T-helper 17 cell (primary cell): ENCODE measurements around the gene GRM4. TPM values are rescaled to one million over a fixed set of nuclear protein-coding genes. Genes with fewer than 3 reads are reported as not detected.

Experiments used
- ATAC-seq: fragments of 150-1000 bp; cut with Tn5 transposase; 2 replicates; pipeline ENCODE4 v1.10.0; 2021; ENCODE audit warnings: mild to moderate bottlenecking, moderate library complexity
- DNase-seq, 3 donors: peaks; one replicate each; pipeline versions ENCODE4 v3.0.0 to v3.0.0-alpha.2; 2020 to 2021
- H3K9me3 ChIP-seq: one replicate; pipeline ENCODE4 v1.7.0; 2013; ENCODE audit warnings: low read length, mild to moderate bottlenecking; ENCODE audit not compliant: control insufficient read depth, poor library complexity, severe bottlenecking
- H3K27ac Mint-ChIP-seq: one replicate; pipeline ENCODE4 v1.8.0; 2022; ENCODE audit warnings: mild to moderate bottlenecking, moderate library complexity, mixed read lengths
- H3K27me3 Mint-ChIP-seq: one replicate; pipeline ENCODE4 v1.8.0; 2022; ENCODE audit warnings: mixed read lengths
- H3K36me3 Mint-ChIP-seq: one replicate; pipeline ENCODE4 v1.8.0; 2022; ENCODE audit warnings: low read depth, mixed read lengths
- H3K4me1 Mint-ChIP-seq: one replicate; pipeline ENCODE4 v1.8.0; 2022; ENCODE audit warnings: mild to moderate bottlenecking, mixed read lengths
- H3K4me3 Mint-ChIP-seq: one replicate; pipeline ENCODE4 v1.8.0; 2022; ENCODE audit warnings: mild to moderate bottlenecking, moderate library complexity, mixed read lengths
- total RNA-seq, 4 donors: library from RNA in 2 of 4; stranded (reverse) in 2 of 4; gene quantifications; one replicate each; pipeline ENCODE4 v1.2.3 and lab custom pipeline; 2022 to 2026

GRM4 gene
- total RNA-seq, 2 donors from 2014 or later: not detected

DNA sequence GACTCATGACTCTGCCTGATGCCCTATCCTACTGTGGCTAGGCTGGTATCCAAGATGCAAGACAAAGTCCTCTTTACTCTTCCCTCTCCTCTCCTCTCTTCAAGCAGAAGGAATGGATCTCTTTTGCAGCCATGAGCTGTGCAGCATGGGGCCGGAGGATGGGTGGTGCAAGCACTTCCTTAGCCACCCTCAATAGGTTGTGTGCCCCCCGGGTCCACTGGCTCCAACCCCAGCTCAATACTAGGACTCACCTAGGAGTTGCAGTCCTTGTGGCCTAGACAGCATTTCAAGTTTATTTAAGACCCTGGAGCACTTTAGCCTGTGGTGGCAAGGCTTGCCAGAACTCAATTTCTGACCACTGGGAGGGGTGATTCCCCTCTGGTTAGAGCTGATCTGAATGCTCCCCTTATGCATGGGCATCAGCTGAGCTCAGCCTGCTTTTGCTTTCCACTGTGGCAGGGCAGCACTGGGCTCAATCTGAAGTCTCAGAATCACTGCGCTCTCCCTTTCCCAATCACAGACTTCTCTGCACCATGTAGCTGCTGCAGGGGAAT is 29.0 kb upstream of the GRM4 start:
- H3K9me3 ChIP-seq: no peaks in the 10 kb centered on the region
- ATAC-seq (no peak), DNase-seq (no peak)
- H3K27ac Mint-ChIP-seq: no peak overlapping the region
- H3K4me1 Mint-ChIP-seq: peaks cover 5% of the 10 kb centered on the region
- no peak overlapping the region for H3K4me3 Mint-ChIP-seq
- no peaks in the 10 kb centered on the region for H3K27me3 Mint-ChIP-seq
- no peaks in the 10 kb centered on the region for H3K36me3 Mint-ChIP-seq

DNA sequence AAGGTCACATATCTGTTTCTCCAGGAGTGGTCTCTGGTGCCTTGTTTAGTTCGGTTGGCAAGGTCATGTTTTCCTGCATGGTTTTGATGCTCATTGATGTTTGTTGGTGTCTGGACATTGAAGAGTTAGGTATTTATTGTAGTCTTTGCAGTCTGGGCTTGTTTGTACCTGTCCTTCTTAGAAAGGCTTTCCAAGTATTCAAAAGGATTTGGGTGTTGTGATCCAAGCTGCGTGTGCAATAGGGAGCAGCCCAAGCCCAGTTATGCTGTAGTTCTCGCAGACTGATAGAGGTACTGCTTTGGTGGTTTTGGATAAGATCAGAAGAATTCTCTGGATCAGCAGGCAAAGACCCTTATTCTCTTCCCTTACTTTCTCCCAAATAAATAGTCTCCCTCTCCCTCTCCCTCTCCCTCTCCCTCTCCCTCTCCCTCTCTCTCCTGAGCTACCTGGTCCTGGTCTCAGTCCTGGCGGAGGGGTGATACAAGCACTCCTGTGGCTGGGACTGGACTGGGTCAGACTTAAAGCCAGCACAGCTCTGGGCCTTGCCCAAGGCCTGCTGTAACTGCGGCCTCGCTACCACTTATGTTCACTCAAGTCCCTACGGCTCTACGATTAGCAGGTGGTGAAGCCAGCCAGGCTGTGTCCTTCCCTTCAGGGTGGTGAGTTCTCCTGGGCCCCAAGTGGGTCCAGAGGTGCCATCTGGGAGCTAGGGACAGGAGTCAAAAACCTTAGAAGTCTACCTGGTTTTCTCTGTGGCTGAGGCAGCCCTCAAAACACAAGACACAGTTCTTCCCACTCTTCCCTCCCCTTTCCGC is 27.3 kb upstream of the GRM4 start:
- H3K9me3 ChIP-seq: no peaks in the 10 kb centered on the region
- peak overlapping the region; percentile 62 for H3K27ac Mint-ChIP-seq
- no peak overlapping the region for H3K4me3 Mint-ChIP-seq
- H3K4me1 Mint-ChIP-seq: peaks cover 8% of the 10 kb centered on the region
- no peak for DNase-seq
- H3K36me3 Mint-ChIP-seq: no peaks in the 10 kb centered on the region
- no peak for ATAC-seq
- no peaks in the 10 kb centered on the region for H3K27me3 Mint-ChIP-seq

DNA sequence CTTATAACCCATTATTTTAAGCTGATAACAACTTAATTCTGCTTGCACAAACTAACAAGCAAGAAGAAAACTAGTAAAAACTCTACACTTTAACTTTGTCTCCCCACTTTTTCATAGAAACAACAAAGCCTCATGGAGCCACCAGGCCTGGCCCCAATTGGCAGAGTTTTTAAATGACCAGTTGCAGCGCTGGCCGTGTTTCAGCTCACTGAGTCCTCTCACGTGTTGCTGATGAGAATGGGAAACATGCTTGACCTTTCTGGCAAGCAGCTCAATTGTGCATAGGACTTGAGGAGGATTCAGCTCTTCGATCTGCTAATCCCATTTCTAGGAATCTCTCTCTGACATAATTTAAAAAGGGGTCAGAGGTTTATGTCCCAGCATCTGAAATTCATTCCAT is 24.5 kb upstream of the GRM4 start:
- peaks cover 8% of the 10 kb centered on the region for H3K4me1 Mint-ChIP-seq
- DNase-seq (no peak), ATAC-seq (no peak)
- H3K9me3 ChIP-seq: no peaks in the 10 kb centered on the region
- no peak overlapping the region for H3K4me3 Mint-ChIP-seq
- H3K36me3 Mint-ChIP-seq: no peaks in the 10 kb centered on the region
- no peak overlapping the region for H3K27ac Mint-ChIP-seq
- no peaks in the 10 kb centered on the region for H3K27me3 Mint-ChIP-seq

DNA sequence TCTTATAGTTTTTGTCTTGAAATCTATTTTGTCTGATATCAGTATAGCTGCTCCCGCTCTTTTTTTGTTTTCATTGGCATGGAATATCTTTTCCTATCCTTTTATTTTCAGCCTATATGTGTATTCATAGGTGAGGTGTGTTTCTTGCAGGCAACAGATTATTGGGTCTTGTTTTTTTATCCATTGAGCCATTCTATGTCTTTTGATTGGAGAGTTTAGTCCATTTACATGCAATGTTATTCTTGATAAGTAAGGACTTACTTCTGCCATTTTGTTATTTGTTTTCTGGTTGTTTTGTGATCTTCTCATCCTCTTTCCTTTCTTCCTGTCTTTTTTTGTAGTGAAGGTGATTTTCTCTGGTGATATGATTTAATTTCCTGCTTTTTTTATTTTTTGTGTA is 24.0 kb upstream of the GRM4 start:
- H3K9me3 ChIP-seq: no peaks in the 10 kb centered on the region
- no peak for ATAC-seq
- H3K27me3 Mint-ChIP-seq: no peaks in the 10 kb centered on the region
- no peak for DNase-seq
- H3K36me3 Mint-ChIP-seq: no peaks in the 10 kb centered on the region
- no peak overlapping the region for H3K27ac Mint-ChIP-seq
- H3K4me1 Mint-ChIP-seq: peaks cover 9% of the 10 kb centered on the region
- no peak overlapping the region for H3K4me3 Mint-ChIP-seq

DNA sequence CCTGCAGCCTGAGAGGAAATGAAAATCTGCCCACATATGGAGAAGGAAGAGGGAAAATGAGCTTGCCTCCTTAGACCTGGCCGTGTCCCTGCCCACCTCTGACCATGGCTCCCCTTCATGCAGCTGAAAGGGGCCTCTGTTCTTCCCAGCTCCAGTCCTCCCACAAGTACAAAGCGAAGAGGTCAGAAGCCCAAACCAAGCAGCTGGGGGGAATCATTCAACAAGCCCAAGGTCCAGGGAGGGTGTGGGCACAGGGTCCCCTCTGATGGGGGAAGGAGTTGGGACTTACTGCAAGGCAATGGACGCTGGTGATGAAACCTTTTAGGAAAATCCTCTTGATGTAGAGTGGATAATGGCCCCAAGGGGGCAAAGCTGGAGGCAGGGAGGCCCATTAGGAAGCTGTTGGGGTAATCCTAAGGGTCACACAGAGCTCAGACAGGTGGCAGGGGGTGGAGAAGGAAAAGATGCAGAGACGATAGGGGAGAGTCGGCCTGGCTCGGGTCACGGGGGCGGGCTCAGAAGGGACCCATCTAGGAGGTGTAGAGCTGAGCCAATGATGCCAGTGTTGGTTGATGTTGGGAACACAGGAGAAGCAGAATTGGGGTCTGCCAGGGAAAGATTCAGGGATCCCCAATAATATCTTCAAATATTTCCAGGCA is 16.1 kb upstream of the GRM4 start:
- H3K27me3 Mint-ChIP-seq: peaks cover 16% of the 10 kb centered on the region

DNA sequence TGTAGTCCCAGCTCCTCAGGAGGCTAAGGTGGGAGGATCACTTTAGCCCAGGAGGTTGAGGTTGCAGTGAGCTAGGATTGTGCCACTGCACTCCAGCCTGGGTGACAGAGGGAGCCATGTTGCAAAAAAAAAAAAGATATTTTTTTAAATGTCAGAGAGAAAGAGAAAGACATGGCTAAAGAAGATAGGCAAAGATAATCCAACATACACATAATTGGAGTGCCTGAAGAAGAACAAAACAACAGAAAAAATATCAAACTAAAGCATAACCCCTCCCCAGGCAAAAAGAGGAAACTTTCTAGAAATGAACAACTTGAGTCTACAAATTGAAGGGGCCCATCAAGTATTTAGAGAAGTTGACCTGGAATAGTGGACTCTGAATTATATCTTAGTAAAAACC is 14.0 kb upstream of the GRM4 start:
- DNase-seq: no peak
- no peaks in the 10 kb centered on the region for H3K9me3 ChIP-seq
- ATAC-seq: no peak
- no peak overlapping the region for H3K4me3 Mint-ChIP-seq
- H3K27me3 Mint-ChIP-seq: peaks cover 16% of the 10 kb centered on the region
- no peaks in the 10 kb centered on the region for H3K36me3 Mint-ChIP-seq
- peaks cover under 1% of the 10 kb centered on the region for H3K4me1 Mint-ChIP-seq
- H3K27ac Mint-ChIP-seq: no peak overlapping the region

More for the DNA sequence above, 16.1 kb upstream of the GRM4 start:
- no peaks in the 10 kb centered on the region for H3K9me3 ChIP-seq
- peaks cover 2% of the 10 kb centered on the region for H3K4me1 Mint-ChIP-seq
- H3K4me3 Mint-ChIP-seq: no peak overlapping the region
- no peaks in the 10 kb centered on the region for H3K36me3 Mint-ChIP-seq
- ATAC-seq (no peak), DNase-seq (no peak)
- no peak overlapping the region for H3K27ac Mint-ChIP-seq

DNA sequence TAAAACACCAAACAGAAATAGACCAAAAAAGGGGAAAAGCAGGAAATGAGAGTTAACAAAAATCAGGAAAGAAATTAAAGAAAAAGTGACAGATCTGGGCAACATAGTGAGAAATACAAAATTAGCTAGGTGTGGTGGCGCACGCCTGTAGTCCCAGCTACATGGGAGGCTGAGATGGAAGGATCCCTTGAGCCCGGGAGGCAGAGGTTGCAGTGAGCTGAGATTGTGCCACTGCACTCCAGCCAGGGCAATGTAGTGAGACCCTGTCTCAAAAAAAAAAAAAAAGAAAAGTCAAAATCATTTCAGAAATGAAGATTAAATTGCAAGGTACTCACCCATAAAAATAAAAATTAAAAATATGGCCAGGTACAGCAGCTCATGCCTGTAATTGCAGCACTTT is 13.0 kb upstream of the GRM4 start:
- H3K4me3 Mint-ChIP-seq: no peak overlapping the region
- no peaks in the 10 kb centered on the region for H3K36me3 Mint-ChIP-seq
- H3K27me3 Mint-ChIP-seq: peaks cover 23% of the 10 kb centered on the region
- no peak overlapping the region for H3K27ac Mint-ChIP-seq
- H3K4me1 Mint-ChIP-seq: peaks cover 5% of the 10 kb centered on the region
- H3K9me3 ChIP-seq: no peaks in the 10 kb centered on the region
- DNase-seq: no peak
- ATAC-seq: no peak

DNA sequence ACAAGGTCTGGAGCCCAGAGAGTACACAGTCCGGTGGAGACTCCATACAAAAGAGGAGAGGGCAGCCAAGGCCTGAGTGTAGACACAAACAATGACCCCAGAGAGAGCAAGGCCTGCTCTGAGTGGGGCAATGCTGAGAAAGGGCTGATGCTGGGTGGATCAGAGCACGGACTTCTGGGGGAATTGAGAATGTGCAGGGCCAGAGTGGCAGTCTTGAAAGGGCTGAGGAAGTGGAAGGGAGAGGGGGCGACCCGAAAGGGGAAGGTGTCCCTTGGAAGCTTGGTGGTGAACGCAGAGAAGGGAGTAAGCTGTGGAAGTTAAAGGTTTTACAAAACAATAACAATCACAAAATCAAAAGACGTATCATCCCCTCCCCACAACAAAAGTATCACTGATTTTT is 12.0 kb upstream of the GRM4 start:
- Mint-ChIP-seq H3K27ac (no peak overlapping the region), H3K4me3 (no peak overlapping the region), H3K36me3 (no peaks in the 10 kb centered on the region), H3K27me3 (peaks cover 30% of the 10 kb centered on the region), H3K4me1 (peaks cover 5% of the 10 kb centered on the region)
- ATAC-seq: no peak
- DNase-seq: no peak
- no peaks in the 10 kb centered on the region for H3K9me3 ChIP-seq

DNA sequence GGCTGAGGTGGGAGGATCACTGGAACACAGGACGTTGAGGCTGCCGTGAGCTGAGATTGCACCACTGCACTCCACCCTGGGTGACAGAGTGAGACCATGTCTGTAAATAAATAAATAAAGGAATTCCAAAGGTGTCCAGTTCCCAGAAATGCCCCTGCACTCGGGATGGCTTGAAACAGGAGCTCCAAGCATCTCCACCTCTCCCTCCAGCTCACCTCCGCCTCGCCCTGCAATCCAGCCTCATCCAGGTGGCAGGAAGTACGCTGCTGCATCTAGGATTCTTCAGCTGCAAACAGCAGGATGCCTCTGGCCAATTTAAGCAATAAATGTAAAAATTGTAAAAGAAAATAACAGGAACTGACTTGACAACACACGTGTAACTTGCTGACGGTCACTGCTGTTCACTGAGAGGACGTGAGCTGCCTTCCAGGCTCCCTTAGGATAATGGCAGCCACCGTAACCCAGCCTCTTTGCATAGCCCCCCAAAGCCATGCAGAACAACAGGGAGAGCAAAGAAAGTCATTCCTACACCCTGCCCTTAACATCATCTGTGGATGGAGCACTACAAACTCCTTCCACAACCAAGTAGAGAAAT is 11.4 kb upstream of the GRM4 start:
- DNase-seq: no peak
- ATAC-seq: no peak

DNA sequence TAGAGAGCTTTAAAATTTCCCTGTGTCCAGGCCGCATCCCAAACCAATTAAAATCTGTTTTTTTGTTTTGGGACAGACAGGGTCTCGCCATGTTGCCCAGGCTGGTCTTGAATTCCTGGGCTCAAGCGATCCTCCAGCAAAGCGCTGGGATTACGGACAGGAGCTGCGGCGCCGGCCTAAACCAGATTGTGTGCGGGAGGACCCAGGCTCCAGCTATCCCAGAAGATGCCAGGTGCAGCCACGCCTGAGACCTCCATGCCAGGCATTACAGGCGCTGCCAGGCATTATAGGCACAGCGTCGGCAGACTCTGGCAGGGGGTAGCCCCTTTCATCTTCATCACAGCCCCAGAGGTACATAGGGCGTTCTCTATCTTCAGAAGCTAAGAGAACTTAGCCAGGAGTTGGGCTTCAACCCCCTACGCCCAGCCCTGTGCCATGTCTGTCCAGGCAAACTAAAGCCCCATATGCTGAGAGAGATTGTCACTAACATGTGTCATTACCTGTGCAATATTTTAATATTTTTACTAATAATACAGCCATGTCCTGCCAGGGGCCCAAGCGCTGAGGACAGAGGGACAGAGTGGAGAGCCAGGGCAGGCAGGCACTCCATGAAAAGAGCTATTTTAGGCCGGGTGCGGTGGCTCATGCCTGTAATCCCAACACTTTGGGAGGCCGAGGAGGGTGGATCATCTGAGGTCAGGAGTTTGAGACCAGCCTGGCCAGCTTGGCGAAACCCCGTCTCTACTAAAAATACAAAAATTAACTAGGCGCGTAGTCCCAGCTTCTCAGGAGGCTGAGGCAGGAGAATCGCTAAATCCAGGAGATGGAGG is 9.8 kb upstream of the GRM4 start:
- H3K36me3 Mint-ChIP-seq: peaks cover 4% of the 10 kb centered on the region
- DNase-seq (no peak), ATAC-seq (no peak)
- peaks cover 41% of the 10 kb centered on the region for H3K27me3 Mint-ChIP-seq
- no peaks in the 10 kb centered on the region for H3K9me3 ChIP-seq
- H3K4me1 Mint-ChIP-seq: peaks cover 9% of the 10 kb centered on the region
- H3K4me3 Mint-ChIP-seq: no peak overlapping the region
- no peak overlapping the region for H3K27ac Mint-ChIP-seq

More for the DNA sequence above, 11.4 kb upstream of the GRM4 start:
- H3K27me3 Mint-ChIP-seq: peaks cover 35% of the 10 kb centered on the region
- H3K27ac Mint-ChIP-seq: no peak overlapping the region
- peaks cover 5% of the 10 kb centered on the region for H3K4me1 Mint-ChIP-seq
- H3K36me3 Mint-ChIP-seq: no peaks in the 10 kb centered on the region
- no peak overlapping the region for H3K4me3 Mint-ChIP-seq
- no peaks in the 10 kb centered on the region for H3K9me3 ChIP-seq

DNA sequence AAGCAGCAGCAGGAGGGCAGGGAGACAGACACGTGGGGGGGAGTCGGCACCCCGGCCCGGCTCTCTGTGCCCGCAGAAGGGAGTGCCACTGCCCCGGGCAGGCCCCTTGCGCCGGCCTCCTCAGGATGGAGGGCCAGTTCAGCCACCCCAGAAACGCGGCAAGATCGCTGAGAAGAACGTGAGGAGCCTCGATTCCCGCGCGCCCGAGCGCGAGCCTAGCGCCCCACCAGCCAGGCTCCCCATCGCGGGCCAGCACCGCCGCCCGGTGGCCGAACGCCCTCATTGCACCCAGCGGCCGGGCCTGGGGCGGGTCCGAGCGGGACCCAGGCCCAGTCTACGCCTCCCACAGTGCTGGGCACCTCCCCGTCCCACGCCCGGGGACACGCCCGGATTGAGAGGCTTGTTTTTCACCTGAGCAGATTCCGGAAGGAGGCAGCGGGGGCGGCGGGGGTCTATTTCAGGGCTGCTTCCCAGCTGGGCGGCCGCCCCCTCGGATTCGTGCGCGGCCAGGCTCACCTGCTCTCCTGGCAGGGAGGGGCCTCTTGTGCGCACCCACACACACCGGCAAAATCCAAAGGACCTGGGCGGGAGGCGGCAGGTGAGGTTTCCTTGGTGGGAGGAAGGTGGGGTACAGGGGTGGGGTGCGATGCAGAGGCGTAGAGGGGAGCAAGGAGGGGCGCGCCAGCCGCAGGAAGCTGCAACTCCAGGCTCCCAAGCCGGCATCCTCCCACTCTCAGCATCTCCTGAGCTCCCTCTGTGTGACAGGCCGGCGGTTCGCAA is 9.0 kb upstream of the GRM4 start:
- peaks cover 9% of the 10 kb centered on the region for H3K4me1 Mint-ChIP-seq
- peak; percentile 92 for ATAC-seq

DNA sequence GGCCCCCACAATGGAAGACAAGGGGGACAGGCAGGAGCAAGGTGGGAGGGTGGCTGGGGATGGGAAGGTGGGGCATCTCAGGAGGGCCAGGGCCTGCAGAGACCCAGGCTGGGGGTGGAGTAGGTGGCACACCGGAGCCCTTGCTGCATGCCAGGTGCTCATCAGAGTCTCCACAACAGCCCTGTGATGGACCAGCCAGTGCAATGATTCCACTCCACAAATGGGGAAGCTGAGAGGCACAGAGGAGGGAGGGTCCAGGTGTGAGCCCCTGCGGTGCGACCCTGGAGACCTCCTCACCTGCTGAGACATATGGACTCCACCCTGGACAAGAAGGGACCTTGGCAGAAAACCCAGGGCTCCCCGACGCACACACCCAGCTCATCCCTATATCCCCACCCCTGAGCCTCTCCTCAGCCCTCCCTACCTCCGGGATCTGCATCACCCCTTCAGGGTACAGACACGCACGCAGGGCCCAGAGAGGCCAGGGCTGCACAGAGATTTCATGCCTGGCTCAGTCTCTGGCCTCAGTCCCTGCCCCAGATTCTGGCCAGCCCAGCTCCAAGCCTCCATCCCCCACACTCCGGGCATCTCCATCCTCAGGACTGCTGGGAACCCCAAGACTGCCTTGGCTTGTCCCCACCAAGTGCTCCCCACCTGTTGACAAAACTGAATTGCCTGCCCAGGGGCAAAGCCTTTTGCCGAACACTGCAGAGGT is 7.1 kb upstream of the GRM4 start:
- H3K4me3 Mint-ChIP-seq: peak overlapping the region; percentile 7
- H3K9me3 ChIP-seq: no peaks in the 10 kb centered on the region
- ATAC-seq (no peak), DNase-seq (no peak)
- H3K27ac Mint-ChIP-seq: no peak overlapping the region
- H3K4me1 Mint-ChIP-seq: peaks cover 9% of the 10 kb centered on the region
- peaks cover 8% of the 10 kb centered on the region for H3K36me3 Mint-ChIP-seq
- H3K27me3 Mint-ChIP-seq: peaks cover 59% of the 10 kb centered on the region

More for the DNA sequence above, 9.0 kb upstream of the GRM4 start:
- H3K9me3 ChIP-seq: no peaks in the 10 kb centered on the region
- Mint-ChIP-seq H3K27me3 (peaks cover 49% of the 10 kb centered on the region), H3K27ac (no peak overlapping the region), H3K4me3 (peak overlapping the region; percentile 41), H3K36me3 (peaks cover 4% of the 10 kb centered on the region)
- peak; percentile 48 to 73 (median 55) for DNase-seq
